Keratinocyte (primary cell): ENCODE results near the gene ADGRG1. TPM values are rescaled to one million over a fixed set of nuclear protein-coding genes. Genes with fewer than 3 reads are reported as not detected.
A peak's percentile ranks its signal among the peaks of the same experiment; 100 is the strongest.

Source experiments
- DNase-seq: peaks from one replicate; pipeline ENCODE4 v3.0.0-alpha.2; 2011; ENCODE audit warnings: low read depth, missing footprints, low spot score
- FAIRE-seq: peaks from 2 replicates; lab custom pipeline; 2011; peaks lifted over from hg19 to GRCh38; lab: Jason Lieb, UNC
- H2AFZ ChIP-seq: 2 replicates; pipeline ENCODE4 v1.6.0; 2012; ENCODE audit warnings: low read length, control low read depth, inconsistent platforms; ENCODE audit not compliant: control insufficient read depth
- H3K27ac ChIP-seq: 2 replicates; pipeline ENCODE4 v1.5.1; 2011; ENCODE audit warnings: low read length; ENCODE audit not compliant: control insufficient read depth, insufficient read depth
- H3K27me3 ChIP-seq: 3 replicates; pipeline ENCODE4 v1.6.0; 2011; ENCODE audit warnings: low read length; ENCODE audit not compliant: control insufficient read depth, insufficient read depth; ENCODE audit errors: extremely low read depth
- H3K36me3 ChIP-seq, 2 experiments: 2 replicates in 1 of 2; 3 replicates in 1 of 2; pipeline ENCODE4 v1.5.1; 2011; ENCODE audit warnings: low read length in 2 of 2, mild to moderate bottlenecking in 1 of 2; ENCODE audit not compliant: control insufficient read depth in 2 of 2, insufficient read depth in 2 of 2; ENCODE audit errors: extremely low read depth in 1 of 2
- H3K4me1 ChIP-seq: 3 replicates; pipeline ENCODE4 v1.5.1; 2011; ENCODE audit warnings: low read length; ENCODE audit not compliant: control insufficient read depth, insufficient read depth; ENCODE audit errors: extremely low read depth
- H3K4me2 ChIP-seq: 3 replicates; pipeline ENCODE4 v1.6.0; 2011; ENCODE audit warnings: low read depth, low read length; ENCODE audit not compliant: control insufficient read depth, insufficient read depth; ENCODE audit errors: extremely low read depth
- H3K4me3 ChIP-seq, 3 experiments: fragments of 200-600 bp in 1 of 3; sonication (generic) in 1 of 3; 2 replicates in 2 of 3; 3 replicates in 1 of 3; pipeline ENCODE4 v1.5.1; 2011 to 2016; ENCODE audit warnings: low read length in 3 of 3, mild to moderate bottlenecking in 3 of 3, control low read depth in 2 of 3, inconsistent platforms in 1 of 3, low read depth in 1 of 3, mixed read lengths in 1 of 3, mixed run types in 1 of 3, moderate library complexity in 1 of 3; ENCODE audit not compliant: control insufficient read depth in 2 of 3, insufficient read depth in 2 of 3; ENCODE audit errors: extremely low read depth in 1 of 3
- H3K79me2 ChIP-seq: 2 replicates; pipeline ENCODE4 v1.6.0; 2012; ENCODE audit warnings: low read length; ENCODE audit not compliant: control insufficient read depth, insufficient read depth
- H3K9ac ChIP-seq: 3 replicates; pipeline ENCODE4 v1.6.0; 2011; ENCODE audit warnings: low read length; ENCODE audit not compliant: control insufficient read depth, insufficient read depth; ENCODE audit errors: extremely low read depth
- H3K9me1 ChIP-seq: 3 replicates; pipeline ENCODE4 v1.6.0; 2011; ENCODE audit warnings: low read length; ENCODE audit not compliant: control insufficient read depth, insufficient read depth; ENCODE audit errors: extremely low read depth
- H3K9me3 ChIP-seq: 2 replicates; pipeline ENCODE4 v1.5.1; 2012; ENCODE audit warnings: low read depth, low read length; ENCODE audit not compliant: control insufficient read depth
- H4K20me1 ChIP-seq: 3 replicates; pipeline ENCODE4 v1.6.0; 2011; ENCODE audit warnings: low read length; ENCODE audit not compliant: control insufficient read depth, insufficient read depth; ENCODE audit errors: extremely low read depth
- CTCF ChIP-seq, 3 experiments: IDR thresholded peaks in 1 of 3; conservative IDR thresholded peaks in 1 of 3; optimal IDR thresholded peaks in 1 of 3; 2 replicates in 2 of 3; 3 replicates in 1 of 3; pipeline versions ENCODE3 to v1.5.1; 2011; ENCODE audit warnings: low read length in 3 of 3, mild to moderate bottlenecking in 3 of 3, moderate library complexity in 2 of 3, control low read depth in 1 of 3, inconsistent platforms in 1 of 3; ENCODE audit not compliant: insufficient read depth in 2 of 3; ENCODE audit errors: extremely low read depth in 1 of 3
- EZH2 ChIP-seq: IDR thresholded peaks from one replicate; pipeline ENCODE4 v1.6.1; 2012; ENCODE audit warnings: inconsistent platforms, mild to moderate bottlenecking, low read length, moderate library complexity
- dilution Hi-C: fragments of 300-500 bp; cut with MboI; formaldehyde crosslinking; loops from one replicate; pipeline ENCODE4 v1.7.0; 2020; ENCODE audit warnings: low sequenced_read_pairs; ENCODE audit not compliant: extremely low pct_ligation_motif_present
- polyA plus RNA-seq, 5 experiments: library from polyadenylated mRNA; depleted of rRNA in 3 of 5; stranded (reverse) in 3 of 5; stranded (forward) in 1 of 5; unstranded in 1 of 5; fragments of >200 nt; gene quantifications; 1 replicate in 1 of 5; 2 replicates in 3 of 5; 3 replicates in 1 of 5; pipeline versions ENCODE4 v1.2.1 to v1.2.3, GENCODE V29; 2011 to 2012; ENCODE audit warnings: missing spikeins in 2 of 5, low read depth in 1 of 5, low replicate concordance in 1 of 5

ADGRG1 gene
- polyA plus RNA-seq, 1 donor (not counting 4 experiments of a cell fraction or from before 2014, with no cell fraction given): 28.4 TPM

- TF ChIP-seq CTCF (optimal IDR thresholded peaks at IDR 0.05 in 1 of 3, IDR thresholded peaks at IDR 0.05 in 1 of 3, conservative IDR thresholded peaks at IDR 0.05 in 1 of 3; ENCODE audit: extremely low read depth in 1 of 3, insufficient read depth in 2 of 3, low read length in 3 of 3) (no peak), EZH2 (no peak)
- no peak overlapping the region for H3K27ac ChIP-seq
- H3K27me3 ChIP-seq: no peaks in the 10 kb centered on the region
- H3K4me3 ChIP-seq: no peak overlapping the region
- H3K9ac ChIP-seq: no peak overlapping the region
- peaks cover 2% of the 10 kb centered on the region for H3K9me1 ChIP-seq
- no peak overlapping the region for H2AFZ ChIP-seq
- peaks cover 4% of the 10 kb centered on the region for H4K20me1 ChIP-seq
- H3K79me2 ChIP-seq: peaks cover 8% of the 10 kb centered on the region
- dilution Hi-C loops: no loop called here
- FAIRE-seq (peak; percentile 65), DNase-seq (no peak)
- H3K9me3 ChIP-seq: no peaks in the 10 kb centered on the region
- peaks cover 47% of the 10 kb centered on the region for H3K4me1 ChIP-seq
- H3K4me2 ChIP-seq: no peak overlapping the region
- peaks cover 20% of the 10 kb centered on the region in 2 experiments for H3K36me3 ChIP-seq
These were observed 14.0 kb downstream of the ADGRG1 start for GRCh38 chr16:57642160-57643135.

- no peak for FAIRE-seq
- Histone ChIP-seq H2AFZ (no peak overlapping the region), H3K9me3 (no peaks in the 10 kb centered on the region), H4K20me1 (peaks cover 1% of the 10 kb centered on the region), H3K27ac (no peak overlapping the region), H3K4me1 (peaks cover 49% of the 10 kb centered on the region), H3K4me3 (no peak overlapping the region), H3K4me2 (no peak overlapping the region), H3K9me1 (peaks cover 2% of the 10 kb centered on the region), H3K36me3 (peaks cover 23 to 28% of the 10 kb centered on the region in 2 experiments), H3K27me3 (no peaks in the 10 kb centered on the region), H3K9ac (no peak overlapping the region), H3K79me2 (peaks cover 8% of the 10 kb centered on the region)
- dilution Hi-C loops: no loop called here
- DNase-seq: no peak
- TF ChIP-seq CTCF (optimal IDR thresholded peaks at IDR 0.05 in 1 of 3, IDR thresholded peaks at IDR 0.05 in 1 of 3, conservative IDR thresholded peaks at IDR 0.05 in 1 of 3; ENCODE audit: extremely low read depth in 1 of 3, insufficient read depth in 2 of 3, low read length in 3 of 3) (no peak), EZH2 (no peak)
These were observed 14.9 kb downstream of the ADGRG1 start for GRCh38 chr16:57643147-57643874.
